AG04450 (cell line): ENCODE measurements around the gene PSTPIP2. TPM values are rescaled to one million over a fixed set of nuclear protein-coding genes. Genes with fewer than 3 reads are reported as not detected.
"Not testable (repeated sequence)": the region's sequence is repeated elsewhere in the genome, so short reads cannot be mapped to it uniquely, and the experiment has no call there.

Experiments used
- CTCF ChIA-PET: fragments of 300-600, 350-600 bp; formaldehyde crosslinking; extraction: SDS; loops from one replicate; lab custom pipeline; 2022; ENCODE audit warnings: antibody characterized with exemption, inconsistent platforms; lab: Charles Lee
- POLR2A ChIA-PET: fragments of 350-600 bp; formaldehyde crosslinking; extraction: SDS; loops from one replicate; lab custom pipeline; 2021; ENCODE audit warnings: antibody characterized with exemption, inconsistent platforms; lab: Yijun Ruan, JAX
- DNase-seq: peaks from one replicate; pipeline ENCODE4 v3.0.0-alpha.2; 2011; ENCODE audit warnings: low read depth, low spot score
- H3K27ac ChIP-seq: one replicate; pipeline ENCODE4 v1.5.1; 2012; ENCODE audit warnings: low read depth, low read length, control low read depth
- H3K27me3 ChIP-seq: one replicate; pipeline ENCODE4 v1.6.0; 2012; ENCODE audit warnings: low read length; ENCODE audit not compliant: control insufficient read depth, insufficient read depth
- H3K4me3 ChIP-seq: 2 replicates; pipeline ENCODE4 v1.5.1; 2011; ENCODE audit warnings: mild to moderate bottlenecking, low read depth, low read length, control low read depth
- H3K9me3 ChIP-seq: 2 replicates; pipeline ENCODE4 v1.5.1; 2012; ENCODE audit warnings: low read length; ENCODE audit not compliant: control insufficient read depth, insufficient read depth
- CTCF ChIP-seq: IDR thresholded peaks from 2 replicates; pipeline ENCODE4 v1.5.1; 2011; ENCODE audit warnings: low read depth, low read length, control low read depth, inconsistent platforms
- polyA plus RNA-seq: library from polyadenylated mRNA; depleted of rRNA; stranded (reverse); fragments of >200 nt; gene quantifications from 2 replicates; pipeline ENCODE4 v1.2.3, GENCODE V29; 2011

Gene PSTPIP2
- polyA plus RNA-seq, 1 experiment, result 12.6 TPM

- Histone ChIP-seq H3K4me3 (peak overlapping the region; percentile 95), H3K9me3 (no peaks in the 10 kb centered on the region; the same call in 1 of the 2 replicates), H3K27me3 (no peaks in the 10 kb centered on the region), H3K27ac (peak overlapping the region; percentile 57)
- TF ChIP-seq CTCF, result no peak
- no peak for DNase-seq
- ChIA-PET POLR2A (interaction anchor here (0.6 kb wide), 1 partner anchor 22 kb away, joined by 3 read pairs; no protein-coding TSS in a partner anchor), CTCF (interaction anchor here (0.7 to 1.9 kb wide), 3 partner anchors 76 to 560 kb away, joined by 3 to 6 read pairs (median 4); a partner anchor contains a TSS)
Observed at GRCh38 chr18:46097431-46097800, 25.4 kb upstream of the PSTPIP2 start.

GRCh38 chr18:46096651-46097300 lies 24.7 kb upstream of the PSTPIP2 start:
- no peak for TF ChIP-seq CTCF
- Histone ChIP-seq H3K4me3 (peak overlapping the region; percentile 95), H3K9me3 (no peaks in the 10 kb centered on the region; the same call in 1 of the 2 replicates), H3K27me3 (no peaks in the 10 kb centered on the region), H3K27ac (no peak overlapping the region)
- DNase-seq, result no peak
- CTCF ChIA-PET, result interaction anchor here (1.9 kb wide), 1 partner anchor 561 kb away, joined by 4 read pairs; no protein-coding TSS in a partner anchor
- POLR2A ChIA-PET, result interaction anchor here (0.7 kb wide), 1 partner anchor 18 kb away, joined by 9 read pairs; no protein-coding TSS in a partner anchor

GRCh38 chr18:46095532-46095931 lies 23.5 kb upstream of the PSTPIP2 start:
- Histone ChIP-seq H3K4me3 (no peak overlapping the region), H3K27ac (no peak overlapping the region), H3K27me3 (no peaks in the 10 kb centered on the region), H3K9me3 (no peaks in the 10 kb centered on the region; the same call in 1 of the 2 replicates)
- POLR2A ChIA-PET, result no interaction called here
- CTCF ChIA-PET, result interaction anchor here (0.9 kb wide), 1 partner anchor 563 kb away, joined by 3 read pairs; no protein-coding TSS in a partner anchor
- DNase-seq, result no peak
- no peak for TF ChIP-seq CTCF

- CTCF ChIA-PET, H3K27me3 ChIP-seq, POLR2A ChIA-PET: not testable (repeated sequence)
Observed at GRCh38 chr18:46088501-46088900, 16.4 kb upstream of the PSTPIP2 start.

GRCh38 chr18:46084431-46084830 lies 12.4 kb upstream of the PSTPIP2 start:
- no peak for DNase-seq
- no peak overlapping the region for H3K4me3 ChIP-seq
- H3K27ac ChIP-seq, result no peak overlapping the region
- peaks cover 6% of the 10 kb centered on the region; the same call in 1 of the 2 replicates for H3K9me3 ChIP-seq
- POLR2A ChIA-PET, result no interaction called here
- CTCF ChIA-PET, result interaction anchor here (0.6 to 3.0 kb wide), 3 partner anchors 11 to 1405 kb away, joined by 3 to 18 read pairs (median 4); no protein-coding TSS in a partner anchor
- no peaks in the 10 kb centered on the region for H3K27me3 ChIP-seq
- TF ChIP-seq CTCF, result no peak

More at GRCh38 chr18:46088501-46088900, 16.4 kb upstream of the PSTPIP2 start:
- H3K9me3 ChIP-seq, H3K27ac ChIP-seq, H3K4me3 ChIP-seq, DNase-seq: not testable (repeated sequence)
